Adrenal gland (tissue), 12 donors: ENCODE measurements around the gene DOCK4. TPM values are rescaled to one million over a fixed set of nuclear protein-coding genes. Genes with fewer than 3 reads are reported as not detected.

Experiments used
- DNase-seq, 7 donors: peaks; one replicate each; pipeline ENCODE4 v3.0.0-alpha.2; 2019 to 2020
- H3K27ac ChIP-seq, 5 donors: fragments of 200-600 bp; sonication (generic) in 4 of 5; 1 replicate in 3 of 5; 2 replicates in 2 of 5; pipeline versions ENCODE4 v1.5.1 to v1.8.0; 2016 to 2020; ENCODE audit warnings: mild to moderate bottlenecking in 1 of 5
- H3K27me3 ChIP-seq: fragments of 200-600 bp; 2 replicates; pipeline ENCODE4 v1.8.0; 2021
- H3K36me3 ChIP-seq, 2 donors: fragments of 200-600 bp; replicated peaks in 1 of 2; 1 replicate in 1 of 2; 2 replicates in 1 of 2; pipeline versions ENCODE4 v1.5.1 to v1.8.0; 2018 to 2022
- H3K4me1 ChIP-seq, 2 donors: fragments of 200-600 bp; replicated peaks in 1 of 2; 1 replicate in 1 of 2; 2 replicates in 1 of 2; pipeline versions ENCODE4 v1.5.1 to v1.8.0; 2018 to 2021
- H3K4me3 ChIP-seq, 4 donors: fragments of 200-600 bp; sonication (generic) in 3 of 4; one replicate each; pipeline ENCODE4 v1.5.1; 2016 to 2018
- H3K9me3 ChIP-seq, 3 donors: fragments of 200-600 bp; sonication (generic) in 1 of 3; replicated peaks in 1 of 3; 1 replicate in 2 of 3; 2 replicates in 1 of 3; pipeline versions ENCODE4 v1.5.1 to v1.8.0; 2016 to 2021
- POLR2A ChIP-seq, 2 donors: fragments of 450-650 bp; IDR thresholded peaks; one replicate each; pipeline ENCODE4 v1.6.1; 2017; ENCODE audit warnings: antibody characterized with exemption in 2 of 2, mild to moderate bottlenecking in 2 of 2, moderate library complexity in 1 of 2
- WGBS, 4 donors: extraction: QIAGEN DNeasy Blood & Tissue Kit in 2 of 4; methylation state at CpG; one replicate each; pipeline versions ENCODE4 v1.1.5 to v1.1.7; 2013 to 2017; 5-methylcytosine and 5-hydroxymethylcytosine counted together
- intact Hi-C, 2 donors: fragments of 100-400 bp; cut with DNase I; formaldehyde crosslinking; loops; one replicate each; pipeline versions ENCODE4 v1.14.1 to v1.15.0; 2022 to 2023
- polyA plus RNA-seq, 3 donors: library from polyadenylated mRNA; stranded (reverse); fragments of 200-250 nt in 2 of 3; fragments of 350-450 nt in 1 of 3; fragmentation: Illumina TruSeq in 1 of 3; extraction: RNeasy Lipid Tissue Mini Kit (QIAGEN cat#74804) in 1 of 3; gene quantifications; one replicate each; pipeline ENCODE4 v1.2.3, GENCODE V29; 2013 to 2014
- total RNA-seq, 9 donors: library from RNA; depleted of rRNA in 4 of 9; stranded (reverse); fragments of >200 nt in 4 of 9; fragments of 120-200 nt in 1 of 9; fragmentation: NEBNext Ultra II Directional in 1 of 9; extraction: Animal tissue kit (Norgen Biotek cat#: 25700) in 1 of 9; gene quantifications; one replicate each; pipeline versions ENCODE4 v1.1.0 to v1.2.4, GENCODE V29; 2013 to 2023
- TF ChIP-seq, protein P1 (sequence below), 6 experiments: fragments of 450-650 bp in 4 of 6; fragments of 200-600 bp in 2 of 6; sonication (generic) in 1 of 6; IDR thresholded peaks; 1 replicate in 5 of 6; 2 replicates in 1 of 6; pipeline versions ENCODE4 v1.5.1 to v1.8.0; 2016 to 2021; ENCODE audit warnings: antibody characterized with exemption in 6 of 6, mild to moderate bottlenecking in 2 of 6, moderate library complexity in 1 of 6
- donor health status: healthy with polysubstance abuse.
- donor health status: Bipolar disorder and iron deficiency.
- donor health status: DM: yes; HTN: yes; CAD: no.
- donor health status: DM: no; HTN: no; CAD: no.
- donor health status: DM: no; HTN: no; CAD: no.
- donor health status: DM: yes; HTN: yes; CAD: no.

The DOCK4 gene
- total and polyA plus RNA-seq, 12 donors: 6.2 to 37.6 (median 21.1) TPM

DNA sequence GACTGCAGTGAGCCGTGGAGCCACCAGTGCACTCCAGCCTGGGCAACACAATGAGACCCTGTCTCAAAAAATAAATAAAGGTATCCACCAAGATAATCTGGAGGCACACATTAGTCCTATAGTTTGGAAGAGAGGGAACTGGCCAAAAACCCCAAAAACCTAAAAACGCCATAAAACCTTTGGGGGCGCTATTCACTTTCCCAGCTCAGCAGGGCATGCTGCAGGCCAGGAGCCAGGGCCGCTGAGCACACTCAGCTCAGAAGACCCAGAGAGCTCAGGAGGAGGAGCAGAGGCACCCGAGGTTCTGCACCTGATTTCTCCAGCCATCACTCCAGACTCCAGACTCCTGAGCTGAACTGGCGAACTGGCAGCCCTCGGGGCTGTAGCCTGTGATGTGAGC lies 476.7 kb downstream of the DOCK4 start:
- no peak for TF ChIP-seq POLR2A (IDR thresholded peaks at IDR 0.05)
- TF ChIP-seq, protein P1, sequence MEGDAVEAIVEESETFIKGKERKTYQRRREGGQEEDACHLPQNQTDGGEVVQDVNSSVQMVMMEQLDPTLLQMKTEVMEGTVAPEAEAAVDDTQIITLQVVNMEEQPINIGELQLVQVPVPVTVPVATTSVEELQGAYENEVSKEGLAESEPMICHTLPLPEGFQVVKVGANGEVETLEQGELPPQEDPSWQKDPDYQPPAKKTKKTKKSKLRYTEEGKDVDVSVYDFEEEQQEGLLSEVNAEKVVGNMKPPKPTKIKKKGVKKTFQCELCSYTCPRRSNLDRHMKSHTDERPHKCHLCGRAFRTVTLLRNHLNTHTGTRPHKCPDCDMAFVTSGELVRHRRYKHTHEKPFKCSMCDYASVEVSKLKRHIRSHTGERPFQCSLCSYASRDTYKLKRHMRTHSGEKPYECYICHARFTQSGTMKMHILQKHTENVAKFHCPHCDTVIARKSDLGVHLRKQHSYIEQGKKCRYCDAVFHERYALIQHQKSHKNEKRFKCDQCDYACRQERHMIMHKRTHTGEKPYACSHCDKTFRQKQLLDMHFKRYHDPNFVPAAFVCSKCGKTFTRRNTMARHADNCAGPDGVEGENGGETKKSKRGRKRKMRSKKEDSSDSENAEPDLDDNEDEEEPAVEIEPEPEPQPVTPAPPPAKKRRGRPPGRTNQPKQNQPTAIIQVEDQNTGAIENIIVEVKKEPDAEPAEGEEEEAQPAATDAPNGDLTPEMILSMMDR (IDR thresholded peaks at IDR 0.05): no peak
- no peak overlapping the region for H3K27ac ChIP-seq
- no peak overlapping the region for H3K4me3 ChIP-seq
- no peaks in the 10 kb centered on the region for H3K27me3 ChIP-seq
- H3K4me1 ChIP-seq: no peaks in the 10 kb centered on the region
- WGBS, 4 donors: 87 to 93% (median 90%) methylated on average over 6 to 7 of the region's 7 CpGs
- H3K36me3 ChIP-seq: no peaks in the 10 kb centered on the region
- no peak for DNase-seq
- no peaks in the 10 kb centered on the region for H3K9me3 ChIP-seq
- intact Hi-C loops: no loop called here

DNA sequence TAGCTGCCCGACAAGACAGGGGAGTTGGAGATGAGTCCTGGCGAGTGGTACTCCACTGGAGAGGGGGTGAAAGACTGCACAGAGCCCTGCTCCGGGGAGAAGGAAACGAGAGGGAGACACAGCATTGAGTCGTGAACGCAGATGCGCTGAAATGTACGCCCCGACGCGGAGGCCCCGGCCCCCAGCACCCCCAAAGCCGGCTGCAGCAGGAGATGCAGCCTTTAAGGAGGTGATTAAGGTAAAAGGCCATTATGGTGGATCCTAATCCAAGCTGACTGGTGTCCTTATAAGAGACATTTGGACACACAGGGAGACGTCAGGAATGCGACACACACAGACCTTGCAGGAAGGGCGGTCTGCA lies 477.6 kb downstream of the DOCK4 start:
- 83 to 92% (median 89%) methylated on average over 16 of the region's 16 CpGs for WGBS, 4 donors
- no peak overlapping the region for H3K4me3 ChIP-seq
- H3K9me3 ChIP-seq: no peaks in the 10 kb centered on the region
- no peak for DNase-seq
- H3K27me3 ChIP-seq: no peaks in the 10 kb centered on the region
- intact Hi-C loops: no loop called here
- H3K27ac ChIP-seq: no peak overlapping the region
- no peaks in the 10 kb centered on the region for H3K4me1 ChIP-seq
- TF ChIP-seq, protein P1 (IDR thresholded peaks at IDR 0.05): no peak
- TF ChIP-seq POLR2A (IDR thresholded peaks at IDR 0.05): no peak
- no peaks in the 10 kb centered on the region for H3K36me3 ChIP-seq

DNA sequence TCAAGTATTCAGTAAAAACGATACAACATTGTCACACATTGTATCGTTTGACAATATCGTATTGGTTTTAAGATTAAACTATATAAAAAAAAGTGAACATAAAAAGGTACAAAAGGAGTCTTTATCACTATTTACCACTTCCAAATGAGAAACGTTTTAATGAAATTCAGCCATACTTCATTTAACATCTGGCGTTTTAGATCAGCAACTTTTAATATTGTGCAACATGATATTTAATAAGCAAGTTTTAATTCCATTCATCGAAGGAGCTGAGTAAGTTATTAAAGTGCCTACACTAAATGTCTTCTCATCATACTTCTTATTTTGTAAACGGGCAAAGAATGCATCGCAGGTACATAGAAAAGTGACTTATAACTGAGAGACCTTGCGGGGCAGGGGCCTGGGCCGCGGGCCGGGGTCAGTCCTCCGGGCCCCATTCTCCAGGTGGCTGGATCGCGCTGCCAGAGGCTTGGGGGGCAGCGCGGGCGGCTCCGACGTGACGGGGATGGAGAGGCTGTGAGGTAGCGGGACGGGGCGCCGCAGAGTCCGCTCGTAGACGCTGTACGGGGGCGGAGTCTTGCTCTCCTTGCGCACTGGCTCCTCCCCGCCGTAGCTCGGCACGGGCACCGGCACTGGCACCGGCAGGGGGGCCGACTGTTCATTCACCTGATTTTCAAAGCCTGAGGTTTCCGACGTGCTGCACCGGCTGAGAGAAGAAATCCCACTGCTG lies 478.1 kb downstream of the DOCK4 start:
- Histone ChIP-seq H3K9me3 (no peaks in the 10 kb centered on the region), H3K27ac (no peak overlapping the region), H3K4me1 (no peaks in the 10 kb centered on the region), H3K4me3 (no peak overlapping the region), H3K36me3 (no peaks in the 10 kb centered on the region), H3K27me3 (no peaks in the 10 kb centered on the region)
- intact Hi-C loops: no loop called here
- WGBS, 4 donors: 86 to 89% (median 86%) methylated on average over 37 to 41 of the region's 41 CpGs
- TF ChIP-seq, protein P1 (IDR thresholded peaks at IDR 0.05): no peak
- no peak for TF ChIP-seq POLR2A (IDR thresholded peaks at IDR 0.05)
- DNase-seq: no peak

DNA sequence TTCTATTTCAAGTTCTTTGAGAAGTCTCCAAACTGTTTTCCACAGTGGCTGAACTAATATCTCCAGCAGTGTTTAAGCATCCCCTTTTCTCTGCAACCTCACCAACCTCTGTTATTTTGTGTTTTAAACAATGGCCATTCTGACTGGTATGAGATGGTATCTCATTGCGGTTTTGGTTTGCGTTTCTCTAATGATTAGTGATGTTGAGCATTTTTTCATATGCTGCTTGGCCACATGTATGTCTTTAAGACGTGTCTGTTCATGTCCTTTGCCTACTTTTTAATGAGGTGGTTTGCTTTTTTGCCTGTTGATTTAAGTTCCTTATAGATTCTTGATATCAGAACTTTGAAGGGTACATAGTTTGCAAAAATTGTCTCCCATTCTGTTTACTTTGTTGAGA lies 487.3 kb downstream of the DOCK4 start:
- 80 to 87% (median 85%) methylated on average over 3 of the region's 3 CpGs for WGBS, 4 donors
- H3K4me1 ChIP-seq: no peaks in the 10 kb centered on the region
- DNase-seq: no peak
- H3K9me3 ChIP-seq: no peaks in the 10 kb centered on the region
- intact Hi-C loops: no loop called here
- H3K27ac ChIP-seq: no peak overlapping the region
- no peak overlapping the region for H3K4me3 ChIP-seq
- no peaks in the 10 kb centered on the region for H3K27me3 ChIP-seq
- no peaks in the 10 kb centered on the region for H3K36me3 ChIP-seq
- TF ChIP-seq, protein P1 (IDR thresholded peaks at IDR 0.05): no peak
